Prostate gland (tissue), 2 donors: ENCODE results near the gene SLU7. TPM values are rescaled to one million over a fixed set of nuclear protein-coding genes. Genes with fewer than 3 reads are reported as not detected.

Source experiments
- DNase-seq: peaks from one replicate; pipeline ENCODE4 v3.0.0-alpha.2; 2019; ENCODE audit warnings: low spot score
- H3K27ac ChIP-seq, 2 donors: fragments of 200-600 bp; sonication (generic); 2 replicates each; pipeline ENCODE4 v1.5.1; 2017 to 2019
- H3K27me3 ChIP-seq: fragments of 200-600 bp; sonication (generic); replicated peaks from 2 replicates; pipeline ENCODE4 v1.5.1; 2019; ENCODE audit not compliant: insufficient read depth
- H3K36me3 ChIP-seq, 2 donors: fragments of 200-600 bp; sonication (generic); 1 replicate in 1 of 2; 2 replicates in 1 of 2; pipeline versions ENCODE4 v1.5.1 to v1.8.1; 2017 to 2019
- H3K4me1 ChIP-seq: fragments of 200-600 bp; sonication (generic); replicated peaks from 2 replicates; pipeline ENCODE4 v1.5.1; 2019
- H3K4me3 ChIP-seq, 2 donors: fragments of 200-600 bp; sonication (generic); 2 replicates each; pipeline ENCODE4 v1.5.1; 2017 to 2019
- H3K9me3 ChIP-seq: fragments of 200-600 bp; sonication (generic); 2 replicates; pipeline ENCODE4 v1.5.1; 2017
- POLR2A ChIP-seq: fragments of 450-650 bp; IDR thresholded peaks from one replicate; pipeline ENCODE4 v1.6.1; 2016; ENCODE audit warnings: antibody characterized with exemption, mild to moderate bottlenecking
- POLR2AphosphoS5 ChIP-seq: sonication (generic); formaldehyde crosslinking; IDR thresholded peaks from one replicate; pipeline ENCODE4 v1.6.1; 2017; ENCODE audit warnings: antibody characterized with exemption
- WGBS: methylation state at CpG from one replicate; pipeline ENCODE4 v1.1.5; 2018; 5-methylcytosine and 5-hydroxymethylcytosine counted together
- intact Hi-C: fragments of 100-400 bp; cut with DNase I; formaldehyde crosslinking; loops from one replicate; pipeline ENCODE4 v1.14.2; 2022
- total RNA-seq, 2 donors: library from RNA; depleted of rRNA; stranded (reverse); fragments of >200 nt; gene quantifications; one replicate each; pipeline ENCODE4 v1.1.0, GENCODE V29; 2016
- TF ChIP-seq, protein P1 (sequence below), 4 experiments: fragments of 200-600 bp in 2 of 4; fragments of 450-650 bp in 2 of 4; sonication (generic) in 2 of 4; IDR thresholded peaks; 1 replicate in 3 of 4; 2 replicates in 1 of 4; pipeline ENCODE4 v1.5.1; 2016 to 2019; ENCODE audit warnings: antibody characterized with exemption in 4 of 4, mild to moderate bottlenecking in 2 of 4, moderate library complexity in 2 of 4

The SLU7 gene
- total RNA-seq, 2 donors from 2014 or later = 67.4 to 88.0 TPM

DNA sequence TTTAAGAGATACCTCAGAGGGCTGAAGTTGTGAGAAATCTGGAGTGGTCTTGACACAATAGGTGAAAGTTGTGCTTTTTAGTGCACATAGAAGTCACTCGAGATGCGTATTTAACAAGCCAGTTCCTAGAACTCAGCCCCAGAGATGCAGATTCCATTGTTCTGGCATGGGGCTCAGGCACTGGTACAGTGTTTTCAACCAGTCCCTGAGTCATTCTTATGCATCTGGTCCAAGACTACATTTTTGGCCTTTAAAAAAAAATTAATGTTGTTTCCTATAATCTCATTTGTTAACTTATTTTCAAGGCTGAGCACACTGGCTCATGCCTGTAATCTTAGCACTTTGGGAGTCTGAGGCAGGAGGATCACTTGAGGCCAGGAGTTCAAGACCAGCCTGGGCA is 32.4 kb upstream of the SLU7 start:
- Histone ChIP-seq H3K4me1 (no peaks in the 10 kb centered on the region), H3K27ac (no peak overlapping the region), H3K27me3 (no peaks in the 10 kb centered on the region), H3K4me3 (no peak overlapping the region), H3K36me3 (no peaks in the 10 kb centered on the region), H3K9me3 (no peaks in the 10 kb centered on the region)
- DNase-seq = no peak
- WGBS = 100% methylated on average over 2 of the region's 2 CpGs
- intact Hi-C loops = no loop called here
- TF ChIP-seq, protein P1, sequence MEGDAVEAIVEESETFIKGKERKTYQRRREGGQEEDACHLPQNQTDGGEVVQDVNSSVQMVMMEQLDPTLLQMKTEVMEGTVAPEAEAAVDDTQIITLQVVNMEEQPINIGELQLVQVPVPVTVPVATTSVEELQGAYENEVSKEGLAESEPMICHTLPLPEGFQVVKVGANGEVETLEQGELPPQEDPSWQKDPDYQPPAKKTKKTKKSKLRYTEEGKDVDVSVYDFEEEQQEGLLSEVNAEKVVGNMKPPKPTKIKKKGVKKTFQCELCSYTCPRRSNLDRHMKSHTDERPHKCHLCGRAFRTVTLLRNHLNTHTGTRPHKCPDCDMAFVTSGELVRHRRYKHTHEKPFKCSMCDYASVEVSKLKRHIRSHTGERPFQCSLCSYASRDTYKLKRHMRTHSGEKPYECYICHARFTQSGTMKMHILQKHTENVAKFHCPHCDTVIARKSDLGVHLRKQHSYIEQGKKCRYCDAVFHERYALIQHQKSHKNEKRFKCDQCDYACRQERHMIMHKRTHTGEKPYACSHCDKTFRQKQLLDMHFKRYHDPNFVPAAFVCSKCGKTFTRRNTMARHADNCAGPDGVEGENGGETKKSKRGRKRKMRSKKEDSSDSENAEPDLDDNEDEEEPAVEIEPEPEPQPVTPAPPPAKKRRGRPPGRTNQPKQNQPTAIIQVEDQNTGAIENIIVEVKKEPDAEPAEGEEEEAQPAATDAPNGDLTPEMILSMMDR (IDR thresholded peaks at IDR 0.05) = no peak

DNA sequence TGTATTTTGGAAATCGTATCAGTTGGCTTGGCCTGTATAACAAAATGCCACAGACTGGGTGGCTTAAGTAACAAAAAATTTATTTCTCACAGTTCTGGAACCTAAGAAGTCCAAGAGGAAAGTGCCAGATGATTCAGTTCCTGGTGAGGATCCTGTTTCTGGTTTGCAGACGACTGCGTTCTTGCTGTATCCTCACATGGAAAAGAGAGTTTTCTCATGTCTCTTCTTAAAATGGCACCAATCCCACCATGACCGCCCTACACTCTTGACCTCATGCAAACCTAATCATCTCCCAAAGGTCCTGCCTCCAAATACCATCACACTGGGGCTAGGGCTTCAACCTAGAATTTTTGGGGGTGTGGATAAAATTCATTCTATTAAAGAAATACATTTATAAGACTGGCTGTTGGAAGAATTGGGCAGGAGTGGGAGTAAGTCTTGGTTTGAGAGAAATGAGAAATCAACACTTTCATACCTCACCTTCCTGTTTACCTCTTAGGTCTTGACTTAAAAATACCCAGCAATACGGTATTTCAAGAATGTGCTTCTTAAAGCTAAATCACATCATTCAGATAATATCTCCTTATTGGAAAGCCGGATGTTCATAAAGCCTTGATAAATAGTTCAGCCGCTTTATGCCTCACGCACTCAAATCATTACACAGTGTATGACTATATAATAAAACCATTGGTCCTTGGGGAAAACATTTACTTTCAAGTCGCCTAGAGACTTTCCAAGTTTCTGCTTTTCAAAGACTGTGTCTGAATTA is 31.5 kb upstream of the SLU7 start:
- Histone ChIP-seq H3K27ac (no peak overlapping the region), H3K4me1 (no peaks in the 10 kb centered on the region), H3K9me3 (no peaks in the 10 kb centered on the region), H3K36me3 (no peaks in the 10 kb centered on the region), H3K4me3 (no peak overlapping the region), H3K27me3 (no peaks in the 10 kb centered on the region)
- 87% methylated on average over 9 of the region's 9 CpGs for WGBS
- intact Hi-C loops = no loop called here
- TF ChIP-seq POLR2A = no peak
- no peak for TF ChIP-seq POLR2AphosphoS5
- TF ChIP-seq, protein P1 (IDR thresholded peaks at IDR 0.05) = no peak
- no peak for DNase-seq

DNA sequence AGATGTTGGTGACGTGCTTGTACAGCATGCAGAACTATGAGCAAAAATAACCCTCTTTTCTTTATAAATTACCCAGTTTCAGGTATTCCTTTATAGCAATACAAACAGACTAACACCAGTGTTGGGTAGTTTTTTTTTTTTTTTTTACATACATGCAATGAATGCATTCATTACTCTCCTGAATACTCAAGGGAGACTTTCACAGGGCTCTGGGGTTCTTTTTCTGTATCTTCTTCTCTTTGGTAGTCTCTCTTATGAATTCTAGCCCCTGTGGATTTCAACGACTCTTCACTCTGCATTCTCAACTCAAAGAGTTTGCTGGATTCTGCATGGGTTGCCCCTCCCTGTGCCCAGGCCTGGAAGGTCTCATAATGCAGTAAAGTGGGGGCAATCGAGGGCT is 30.6 kb upstream of the SLU7 start:
- intact Hi-C loops = no loop called here
- no peaks in the 10 kb centered on the region for H3K27me3 ChIP-seq
- no peaks in the 10 kb centered on the region for H3K36me3 ChIP-seq
- WGBS = 91% methylated on average over 3 of the region's 3 CpGs
- DNase-seq = no peak
- TF ChIP-seq, protein P1 (IDR thresholded peaks at IDR 0.05) = no peak
- TF ChIP-seq POLR2A = no peak
- no peak for TF ChIP-seq POLR2AphosphoS5
- H3K4me3 ChIP-seq = no peak overlapping the region
- H3K4me1 ChIP-seq = no peaks in the 10 kb centered on the region
- H3K27ac ChIP-seq = no peak overlapping the region
- no peaks in the 10 kb centered on the region for H3K9me3 ChIP-seq

DNA sequence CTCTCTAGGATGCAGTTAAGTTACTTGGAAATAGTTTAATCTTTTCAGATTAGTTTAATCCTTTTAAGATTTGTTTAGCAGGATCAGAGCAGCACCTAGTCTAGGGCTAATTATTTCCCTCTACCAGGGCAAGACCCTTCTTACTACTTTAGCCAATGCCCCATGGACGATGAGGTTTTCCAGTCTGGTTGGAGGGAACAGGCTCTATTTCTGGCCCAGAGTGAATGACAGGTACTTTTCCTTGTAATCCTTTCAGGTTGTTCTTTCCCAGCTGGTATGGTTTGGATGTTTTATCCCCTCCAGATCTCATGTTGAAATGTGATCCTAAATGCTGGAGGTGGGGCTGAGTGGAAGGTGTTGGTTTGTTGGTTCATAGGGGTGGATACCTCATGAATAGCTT is 30.0 kb upstream of the SLU7 start:
- Histone ChIP-seq H3K4me1 (no peaks in the 10 kb centered on the region), H3K27me3 (no peaks in the 10 kb centered on the region), H3K4me3 (no peak overlapping the region), H3K9me3 (no peaks in the 10 kb centered on the region), H3K27ac (no peak overlapping the region), H3K36me3 (no peaks in the 10 kb centered on the region)
- no peak for TF ChIP-seq POLR2AphosphoS5
- no peak for TF ChIP-seq POLR2A
- TF ChIP-seq, protein P1 (IDR thresholded peaks at IDR 0.05) = no peak
- DNase-seq = no peak
- 82% methylated on average over 1 of the region's 1 CpG for WGBS
- intact Hi-C loops = no loop called here

DNA sequence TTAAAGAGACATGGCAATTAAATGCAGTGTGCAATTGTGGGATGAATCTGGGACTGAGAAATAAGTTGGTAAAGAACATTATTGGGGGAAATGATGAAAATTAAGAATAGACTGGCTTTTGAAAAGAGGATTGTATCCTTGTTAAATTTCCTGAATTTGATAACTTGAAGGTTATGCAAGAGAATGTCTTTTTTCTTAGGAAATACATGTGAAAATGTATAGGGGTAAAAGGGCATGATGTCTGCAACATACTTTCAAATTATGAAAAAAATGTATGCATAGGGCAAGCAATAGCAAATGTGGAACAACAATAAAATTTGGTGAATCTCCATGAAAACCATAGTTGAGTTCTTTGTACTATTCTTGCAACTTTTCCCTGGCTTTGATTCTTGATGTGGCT is 26.9 kb upstream of the SLU7 start:
- no peaks in the 10 kb centered on the region for H3K4me1 ChIP-seq

More for the DNA sequence above, 26.9 kb upstream of the SLU7 start:
- Histone ChIP-seq H3K4me3 (no peak overlapping the region), H3K27me3 (no peaks in the 10 kb centered on the region), H3K36me3 (no peaks in the 10 kb centered on the region), H3K27ac (no peak overlapping the region), H3K9me3 (no peaks in the 10 kb centered on the region)
- intact Hi-C loops = no loop called here
- TF ChIP-seq POLR2AphosphoS5 (no peak), POLR2A (no peak)
- no peak for DNase-seq
